Measurements from ENCODE around the gene LRRC26.
"Not testable (repeated sequence)": the region's sequence is repeated elsewhere in the genome, so short reads cannot be mapped to it uniquely, and the experiment has no call there.

The LRRC26 gene

DNA sequence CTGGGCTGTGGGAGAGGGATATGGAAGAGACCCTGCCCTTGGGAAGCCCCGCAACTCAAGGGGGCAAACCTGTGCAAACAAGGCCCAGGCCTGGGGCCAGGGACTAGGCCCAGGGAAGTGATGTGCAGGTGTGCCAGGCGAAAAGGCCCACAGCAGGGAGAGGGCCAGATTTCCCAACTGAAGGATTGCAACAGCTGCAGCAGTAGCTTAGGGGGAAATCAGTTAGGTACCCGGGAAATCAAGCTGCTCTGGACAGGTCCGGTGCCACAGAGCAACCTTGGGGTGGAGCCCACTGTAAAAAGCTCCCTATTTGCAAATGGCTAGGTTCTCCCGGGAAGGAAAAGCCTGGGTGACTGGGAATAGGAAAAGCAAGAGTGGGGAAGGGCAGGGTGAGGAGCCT lies 20.5 kb downstream of the LRRC26 start:
- DNase-seq, result no peak

DNA sequence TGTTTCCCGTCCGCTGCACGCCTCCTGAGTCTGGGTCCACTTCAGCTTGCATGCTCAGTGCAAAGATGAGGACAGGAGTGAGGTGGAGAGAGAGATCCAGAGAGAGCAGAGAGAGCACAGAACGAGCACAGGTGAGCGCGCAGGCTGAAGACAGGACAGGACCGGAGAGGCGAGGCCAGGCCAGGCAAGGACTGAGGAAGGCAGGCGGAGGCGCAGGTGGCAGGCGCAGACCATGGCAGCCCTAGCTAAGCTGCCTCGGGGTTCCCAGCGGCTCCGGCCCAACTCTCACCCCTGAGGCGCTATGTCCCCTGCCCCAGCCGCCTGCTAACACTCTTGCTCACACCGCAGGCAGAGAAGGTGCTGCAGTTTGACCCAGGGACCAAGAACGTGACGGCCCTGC lies 21.2 kb downstream of the LRRC26 start:
- DNase-seq, result no peak

DNA sequence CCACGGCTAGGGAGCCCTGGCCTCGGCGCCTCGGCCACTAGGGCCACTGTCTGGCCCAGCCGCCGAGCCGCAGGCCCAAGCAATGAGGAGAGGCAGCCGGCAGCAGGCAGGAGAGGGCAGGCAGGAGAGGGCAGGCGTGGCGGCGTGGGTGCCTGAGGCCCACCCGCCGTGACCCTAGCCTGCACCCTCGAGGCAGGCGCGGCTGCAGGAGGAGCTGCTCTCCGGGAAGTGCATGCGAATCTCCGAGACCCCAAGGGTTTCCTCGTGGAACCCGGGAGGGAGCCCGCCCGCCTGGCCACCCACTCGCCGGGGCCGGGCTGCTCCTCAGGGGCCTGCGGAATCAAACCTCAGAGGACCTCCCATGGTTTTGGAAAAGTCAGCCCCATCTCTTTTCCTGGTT lies 21.6 kb downstream of the LRRC26 start:
- no peak for DNase-seq

DNA sequence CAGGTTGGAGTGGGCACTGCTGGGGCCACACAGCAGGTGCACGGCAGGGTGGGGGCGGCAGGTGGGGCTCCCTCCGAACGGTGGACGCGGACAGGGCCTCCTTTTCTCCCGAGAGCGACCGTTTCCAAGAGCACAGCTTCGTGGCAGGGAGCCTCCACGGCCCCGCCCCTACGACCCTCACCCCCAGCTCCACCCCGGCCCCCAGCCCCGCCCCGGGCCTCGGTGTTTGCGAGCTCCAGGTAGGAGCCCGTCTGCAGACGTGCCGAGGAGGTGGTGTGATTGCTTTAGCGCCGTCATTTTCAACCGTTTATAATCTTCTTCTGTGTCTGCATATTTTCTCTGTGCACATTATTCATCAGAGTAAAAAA lies 22.1 kb downstream of the LRRC26 start:
- no peak for DNase-seq

DNA sequence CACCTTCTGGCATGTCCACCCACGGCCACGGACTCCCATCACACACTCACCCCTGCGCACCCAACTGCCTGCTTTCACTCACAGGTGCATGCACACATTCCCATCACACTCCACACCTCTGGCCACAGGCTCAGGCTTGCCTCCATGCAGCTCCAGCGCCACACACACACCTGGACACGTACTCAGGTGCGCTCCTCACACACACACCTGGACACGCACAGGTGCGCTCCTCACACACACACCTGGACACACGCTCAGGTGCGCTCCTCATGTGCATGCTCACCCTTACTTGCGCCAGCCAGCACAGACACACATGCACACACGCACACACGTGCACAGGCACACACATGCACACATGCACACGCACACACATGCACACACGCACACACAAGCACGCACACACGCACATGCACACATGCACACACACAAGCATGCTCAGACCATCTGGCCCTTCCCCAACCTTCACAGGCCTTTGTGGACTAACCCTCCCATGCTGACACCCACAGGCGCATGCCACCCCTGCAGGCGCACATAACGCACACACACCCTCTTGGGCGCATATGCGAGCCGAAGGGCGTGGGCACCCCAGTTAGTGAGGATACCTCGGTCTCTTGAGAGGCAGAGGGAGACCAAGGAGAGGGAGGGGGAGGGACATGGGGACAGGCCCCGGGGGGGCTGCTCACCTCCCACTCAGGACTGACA lies 22.6 kb downstream of the LRRC26 start:
- DNase-seq, result no peak

DNA sequence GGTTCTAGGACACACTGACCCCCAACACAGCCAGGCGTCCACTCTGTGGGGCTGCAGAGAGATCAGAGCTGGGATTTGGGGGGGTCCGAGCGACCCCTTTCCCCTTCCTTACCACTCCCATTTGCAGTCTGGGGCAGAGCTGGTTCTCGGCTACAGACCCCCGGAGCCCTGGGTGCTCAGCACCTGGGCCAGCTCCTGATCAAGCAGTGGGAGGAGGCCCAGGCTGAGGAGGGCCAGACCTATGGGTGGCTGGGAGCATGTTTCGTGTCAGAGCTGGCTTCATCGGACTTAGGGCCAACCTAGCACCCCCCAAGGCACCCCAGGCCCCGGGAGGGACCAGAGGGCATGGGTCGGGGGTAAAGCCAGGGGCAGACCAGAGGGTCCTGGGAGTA lies 23.3 kb downstream of the LRRC26 start:
- DNase-seq, result no peak

DNA sequence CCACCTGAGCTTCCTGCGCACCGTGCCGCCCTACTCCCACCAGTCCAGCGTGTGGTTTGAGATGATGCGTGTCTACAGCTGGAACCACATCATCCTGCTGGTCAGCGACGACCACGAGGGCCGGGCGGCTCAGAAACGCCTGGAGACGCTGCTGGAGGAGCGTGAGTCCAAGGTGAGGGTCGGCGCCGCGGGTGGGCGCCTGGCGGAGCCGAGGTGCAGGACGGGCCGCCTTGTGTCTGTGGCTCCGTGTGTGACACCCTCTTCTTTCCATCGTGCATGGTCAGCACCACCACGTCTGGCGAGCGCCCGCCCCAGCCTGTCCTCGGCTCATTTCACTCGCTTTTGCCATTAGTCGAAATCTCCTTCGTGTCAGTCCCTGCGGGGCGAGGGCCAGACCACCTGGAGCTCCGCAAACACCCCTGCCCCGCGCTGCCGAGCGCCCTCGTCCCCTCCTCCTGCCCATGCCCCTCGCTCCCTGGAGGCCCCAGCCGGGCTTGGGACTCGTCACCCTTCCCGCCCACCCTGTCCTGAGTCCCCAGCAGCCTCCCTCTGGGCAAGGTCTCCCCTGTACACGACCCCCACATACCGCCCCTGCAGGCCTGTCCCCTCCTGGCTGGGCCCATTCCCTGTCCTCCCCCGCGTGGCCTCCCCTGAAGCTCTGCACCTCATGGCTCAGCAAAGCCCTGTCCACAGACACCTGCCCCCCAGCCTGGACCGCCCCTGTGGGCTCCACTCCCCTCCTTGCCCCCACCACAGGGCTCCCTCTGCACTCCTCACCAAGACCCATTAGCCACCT lies 23.9 kb downstream of the LRRC26 start:
- no peak for DNase-seq

DNA sequence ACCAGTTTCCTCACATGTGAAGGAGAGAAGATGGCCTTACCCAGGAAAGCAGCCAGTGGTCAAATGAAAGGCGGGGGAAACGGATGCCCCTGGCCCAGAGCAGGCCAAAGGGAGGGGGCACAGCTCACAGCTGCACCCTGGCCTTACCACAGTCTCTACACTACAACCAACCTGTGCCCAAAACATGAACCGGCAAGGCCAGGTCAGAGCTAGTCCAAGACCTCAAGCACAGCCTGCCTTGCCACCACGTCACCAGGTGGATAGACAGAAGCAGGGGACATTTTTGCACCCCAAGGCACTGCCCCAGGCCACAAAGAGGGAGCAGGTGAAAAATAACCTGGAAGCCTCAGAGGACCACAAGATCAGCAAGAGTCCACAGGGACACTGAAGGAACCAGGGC lies 26.4 kb downstream of the LRRC26 start:
- no peak for DNase-seq

DNA sequence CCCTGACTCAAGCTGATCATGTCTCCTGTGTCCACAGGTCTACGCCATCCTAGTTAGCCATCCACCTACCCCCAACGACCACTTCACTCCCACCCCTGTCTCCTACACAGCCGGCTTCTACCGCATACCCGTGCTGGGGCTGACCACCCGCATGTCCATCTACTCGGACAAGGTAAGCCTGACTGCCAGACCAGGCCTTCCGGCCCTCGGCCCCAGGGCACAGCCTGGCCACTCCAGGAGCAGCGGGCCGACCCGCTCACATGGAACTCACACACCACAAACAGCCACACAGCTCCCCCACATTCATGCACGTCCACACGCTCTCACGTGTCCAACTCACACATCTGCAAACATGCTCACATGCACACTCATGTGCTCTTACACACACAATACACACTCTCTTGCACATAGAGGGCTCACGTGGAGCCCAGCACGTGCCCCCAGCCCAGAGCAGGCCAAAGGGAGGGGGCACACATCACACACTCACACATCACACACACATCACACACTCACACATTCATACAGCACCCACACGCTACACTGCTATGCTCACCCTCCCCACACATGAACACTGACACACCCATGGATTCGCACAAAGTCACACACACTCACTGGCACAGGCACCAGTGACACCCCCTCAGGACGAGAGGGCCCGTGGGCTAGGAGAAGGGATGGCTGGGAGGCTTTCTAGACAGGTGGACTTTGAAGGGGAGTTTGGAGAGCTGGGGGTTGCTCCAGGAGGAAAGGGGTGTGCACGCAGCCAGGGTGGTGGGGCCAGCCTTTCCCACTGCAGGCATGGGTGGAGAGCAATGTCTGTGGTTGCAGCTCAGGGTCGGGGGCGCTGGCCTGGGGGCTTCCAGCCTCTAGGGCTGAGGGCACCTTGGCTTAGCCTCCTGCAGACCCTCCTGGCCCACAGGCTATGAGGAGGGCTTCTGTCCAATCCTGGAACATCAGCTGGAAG lies 27.6 kb downstream of the LRRC26 start:
- DNase-seq, result no peak

DNA sequence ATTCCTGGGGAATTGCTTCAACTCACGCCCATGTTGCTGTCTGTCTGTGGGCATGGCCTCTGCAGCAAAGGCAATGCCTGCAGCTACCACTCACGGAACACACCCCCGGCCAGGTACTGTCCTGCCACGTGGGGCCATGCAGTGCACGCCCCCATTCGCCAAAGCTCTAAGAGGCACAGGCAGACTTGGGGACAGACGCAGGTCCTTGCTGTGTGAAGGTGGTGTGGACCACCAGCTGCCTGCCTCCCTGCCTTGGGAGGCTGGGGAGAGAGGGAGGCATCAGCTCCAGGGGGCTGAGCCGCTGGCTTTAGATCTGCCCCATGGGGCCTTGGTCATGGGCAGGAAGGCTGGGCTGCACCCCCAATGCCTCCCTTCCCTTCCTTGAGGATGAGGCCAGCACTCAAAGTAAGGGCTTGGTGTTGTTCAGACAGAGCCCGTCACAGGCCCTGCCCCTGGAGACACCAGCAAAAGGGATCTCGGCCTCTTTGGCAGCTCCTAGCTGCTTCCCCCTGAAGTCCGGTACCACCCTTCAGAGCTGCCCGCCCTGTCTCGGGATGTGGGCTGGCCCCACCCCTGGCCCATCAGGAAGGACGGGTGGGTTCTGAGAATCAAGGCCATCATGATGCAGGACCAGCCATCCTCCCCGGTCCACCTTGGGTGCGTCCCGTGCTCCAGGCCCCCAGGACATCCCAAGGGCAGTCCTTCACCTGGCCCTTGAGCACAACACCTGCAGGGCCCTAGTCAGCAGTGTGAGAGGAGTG lies 28.6 kb downstream of the LRRC26 start:
- DNase-seq, result no peak

DNA sequence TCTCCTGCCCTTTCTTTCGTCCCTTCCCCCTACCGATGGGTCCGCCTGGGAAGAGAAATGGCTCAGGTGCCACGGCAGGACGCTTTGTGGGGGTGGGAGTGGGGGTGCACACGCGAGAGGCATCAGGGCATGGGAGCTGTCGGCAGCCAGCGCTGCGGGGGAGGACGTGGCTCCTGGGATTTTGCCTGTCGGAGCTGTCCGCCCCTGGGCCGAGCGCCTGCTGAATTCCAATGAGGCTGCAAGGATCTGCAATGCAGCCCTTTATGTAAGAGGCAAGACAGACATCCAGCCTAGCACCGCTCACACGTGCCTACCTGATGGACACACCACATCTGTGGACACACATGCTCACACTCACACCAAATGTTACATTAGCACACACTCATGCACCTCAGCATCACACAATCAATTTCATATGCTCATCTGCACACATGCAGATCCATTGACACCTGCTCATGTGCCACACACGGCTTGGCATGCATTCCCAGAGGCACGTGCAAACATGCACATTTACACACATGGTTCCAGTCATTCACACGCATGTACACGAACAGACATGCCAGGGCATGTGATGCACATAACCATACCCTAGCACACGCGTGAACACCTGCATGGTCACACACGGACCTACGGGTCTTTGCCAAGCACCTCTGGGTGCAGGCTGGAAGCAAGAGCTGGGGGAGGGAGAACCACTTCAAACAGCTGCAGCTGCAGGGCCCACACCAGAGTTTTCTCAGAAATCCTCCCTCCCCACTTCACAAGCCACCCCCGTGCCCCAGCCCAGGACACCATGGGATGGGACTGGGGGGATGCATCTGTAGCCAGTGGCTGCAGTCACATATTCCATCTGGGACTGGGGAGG lies 29.5 kb downstream of the LRRC26 start:
- DNase-seq, result no peak

DNA sequence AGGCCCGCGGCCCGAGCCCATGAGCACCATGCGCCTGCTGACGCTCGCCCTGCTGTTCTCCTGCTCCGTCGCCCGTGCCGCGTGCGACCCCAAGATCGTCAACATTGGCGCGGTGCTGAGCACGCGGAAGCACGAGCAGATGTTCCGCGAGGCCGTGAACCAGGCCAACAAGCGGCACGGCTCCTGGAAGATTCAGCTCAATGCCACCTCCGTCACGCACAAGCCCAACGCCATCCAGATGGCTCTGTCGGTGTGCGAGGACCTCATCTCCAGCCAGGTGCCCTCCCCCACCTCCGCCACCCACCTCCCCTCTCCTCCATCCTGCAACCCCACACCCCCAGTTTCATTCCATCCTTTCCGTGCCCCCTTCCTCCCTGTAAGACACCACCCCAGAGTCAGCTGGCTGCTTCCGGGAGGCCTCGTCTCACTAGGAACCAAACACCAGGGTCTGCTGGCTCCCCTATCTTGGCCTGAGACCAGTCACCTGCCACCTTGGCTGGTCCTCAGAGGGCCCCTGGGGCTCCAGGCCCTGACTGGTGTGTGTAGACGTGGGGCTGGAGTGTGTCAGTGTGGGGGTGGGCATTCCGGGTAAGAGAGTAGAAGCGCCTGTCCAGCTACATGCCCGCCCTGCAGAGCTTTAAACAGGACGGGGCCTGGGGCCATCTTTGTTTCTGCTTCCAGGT lies 30.2 kb downstream of the LRRC26 start:
- no peak for DNase-seq

DNA sequence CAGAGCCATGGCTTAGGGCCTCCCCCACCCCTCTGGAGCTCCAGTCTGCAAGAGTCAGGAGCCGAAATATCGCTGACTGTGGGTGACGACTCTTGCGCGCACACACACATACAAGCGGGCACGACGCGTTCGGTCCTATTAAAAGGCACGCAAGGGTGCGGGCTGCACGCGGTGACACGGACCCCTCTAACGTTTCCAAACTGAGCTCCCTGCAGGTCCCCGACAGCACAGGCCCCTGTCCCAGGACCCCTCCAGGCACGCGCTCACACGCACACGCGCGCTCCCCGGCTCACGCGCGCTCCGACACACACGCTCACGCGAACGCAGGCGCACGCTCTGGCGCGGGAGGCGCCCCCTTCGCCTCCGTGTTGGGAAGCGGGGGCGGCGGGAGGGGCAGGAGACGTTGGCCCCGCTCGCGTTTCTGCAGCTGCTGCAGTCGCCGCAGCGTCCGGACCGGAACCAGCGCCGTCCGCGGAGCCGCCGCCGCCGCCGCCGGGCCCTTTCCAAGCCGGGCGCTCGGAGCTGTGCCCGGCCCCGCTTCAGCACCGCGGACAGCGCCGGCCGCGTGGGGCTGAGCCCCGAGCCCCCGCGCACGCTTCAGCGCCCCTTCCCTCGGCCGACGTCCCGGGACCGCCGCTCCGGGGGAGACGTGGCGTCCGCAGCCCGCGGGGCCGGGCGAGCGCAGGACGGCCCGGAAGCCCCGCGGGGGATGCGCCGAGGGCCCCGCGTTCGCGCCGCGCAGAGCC lies 31.0 kb downstream of the LRRC26 start, which contains the start of gene GRIN1:
Gene GRIN1 (plus strand): TSS at position 433 of the 746 bp plus-strand sequence. CDS start 333 bp downstream, outside the sequence.
- no peak for DNase-seq

DNA sequence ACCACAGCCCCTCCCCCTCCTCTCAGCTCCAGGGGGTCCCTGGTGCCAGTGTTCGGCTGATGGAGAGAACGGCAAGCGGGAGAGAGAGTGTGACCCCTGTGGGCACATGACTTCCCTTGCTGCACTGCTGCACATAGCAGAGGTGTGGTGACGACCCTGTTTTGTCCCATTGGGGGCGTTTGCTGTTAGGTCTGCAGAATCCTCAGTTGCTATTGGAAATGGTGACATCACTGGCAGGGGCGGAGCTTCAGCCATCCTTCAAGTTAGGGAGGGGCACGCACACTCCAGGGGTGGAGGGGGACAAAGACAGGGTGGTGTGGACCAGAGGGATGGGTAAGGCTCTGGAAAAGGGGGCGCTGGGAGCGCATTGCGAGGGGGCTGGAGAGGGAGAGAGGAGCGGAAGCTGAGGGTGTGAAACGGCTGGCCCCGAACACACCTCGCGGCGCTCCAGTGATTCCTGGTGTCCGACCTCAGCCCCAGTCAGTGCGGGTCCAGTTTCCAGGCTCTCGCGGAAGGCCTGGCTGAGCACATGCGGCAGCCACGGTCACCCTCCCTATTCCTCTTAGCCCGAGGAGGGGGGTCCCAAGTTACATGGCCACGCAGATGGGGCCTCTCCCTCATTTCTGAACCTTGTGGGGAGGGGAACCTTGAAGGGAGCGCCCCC lies 31.7 kb downstream of the LRRC26 start:
- no peak for DNase-seq

DNA sequence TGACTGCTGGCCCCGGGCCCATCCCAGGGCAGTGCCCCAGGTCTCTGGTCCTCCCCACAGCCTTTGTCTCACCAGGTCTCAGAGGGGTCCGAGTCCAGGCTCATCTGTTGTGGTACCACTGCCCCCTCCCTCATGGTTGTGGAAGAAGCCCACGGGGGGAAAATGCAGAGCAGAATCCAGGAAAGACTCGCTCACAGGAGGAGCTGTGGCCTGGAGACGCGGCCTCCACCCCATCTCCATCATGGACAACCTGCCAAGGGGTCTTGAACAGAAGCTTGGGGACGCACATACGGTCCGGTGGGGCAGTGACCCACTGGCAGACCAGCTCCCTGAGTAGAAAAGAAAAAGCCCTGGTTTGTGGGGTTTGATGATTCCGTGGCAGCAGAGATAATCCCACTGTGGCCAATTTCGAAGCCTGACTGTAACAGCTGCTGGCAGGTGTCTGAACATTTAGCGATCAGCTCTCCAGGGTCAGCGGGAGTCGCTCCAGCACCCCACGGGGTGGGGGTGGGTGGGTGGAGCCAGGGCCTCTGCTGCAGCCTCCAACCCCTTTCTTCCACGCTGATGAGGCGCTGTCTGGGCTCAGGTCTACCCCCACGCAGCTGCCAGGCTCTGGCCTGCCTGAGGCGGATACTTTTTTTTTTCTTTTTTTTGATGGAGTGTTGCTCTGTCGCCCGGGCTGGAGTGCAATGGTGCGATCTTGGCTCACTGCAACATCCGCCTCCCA lies 32.8 kb downstream of the LRRC26 start:
- DNase-seq, result no peak

DNA sequence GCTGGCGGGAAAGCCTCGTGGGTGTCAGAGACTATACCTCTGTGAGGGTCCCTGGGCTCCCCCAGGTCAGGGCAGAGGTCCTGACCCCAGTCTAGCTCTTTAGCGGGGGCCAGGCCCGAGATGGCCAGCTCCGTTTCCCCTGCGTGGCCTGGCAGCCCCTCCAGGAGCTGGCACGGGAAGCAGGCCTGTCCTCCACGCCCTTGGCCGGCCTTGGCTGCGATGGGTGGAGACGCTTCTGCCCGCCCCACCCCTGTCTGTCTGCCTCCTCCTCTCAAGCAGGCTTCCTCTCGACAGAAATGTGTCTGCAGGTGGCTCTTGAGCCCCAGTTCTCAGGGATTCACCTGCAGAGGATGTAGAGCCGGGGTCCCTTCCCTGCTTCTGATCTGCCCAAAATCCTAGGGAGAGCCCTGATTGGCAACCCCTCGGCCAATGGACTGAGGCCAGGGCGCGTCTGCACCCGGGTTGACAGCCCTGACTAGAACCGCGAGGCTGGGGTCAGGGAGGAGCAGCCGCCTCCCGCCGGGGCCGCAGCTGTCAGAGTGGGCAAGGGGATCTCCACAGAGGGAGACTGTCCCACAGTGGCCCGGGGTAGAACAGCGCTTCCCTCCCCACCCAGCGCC lies 33.5 kb downstream of the LRRC26 start:
- DNase-seq, result no peak

DNA sequence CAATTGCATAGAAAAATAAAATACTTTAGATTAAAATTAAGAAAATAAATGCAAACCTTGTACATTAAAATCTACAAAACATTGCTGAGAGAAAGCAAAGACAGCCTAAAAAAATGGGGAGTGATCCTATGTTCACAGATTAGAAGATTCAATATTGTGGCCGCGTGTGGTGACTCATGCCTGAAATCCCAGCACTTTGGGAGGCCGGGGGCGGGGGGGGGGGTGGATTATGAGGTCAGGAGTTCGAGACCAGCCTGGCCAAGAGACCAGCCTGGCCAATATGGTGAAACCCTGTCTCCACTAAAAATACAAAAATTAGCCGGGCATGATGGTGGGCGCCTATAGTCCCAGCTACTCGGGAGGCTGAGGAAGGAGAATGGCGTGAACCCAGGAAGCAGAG lies 34.7 kb downstream of the LRRC26 start:
- not testable (repeated sequence) for DNase-seq

DNA sequence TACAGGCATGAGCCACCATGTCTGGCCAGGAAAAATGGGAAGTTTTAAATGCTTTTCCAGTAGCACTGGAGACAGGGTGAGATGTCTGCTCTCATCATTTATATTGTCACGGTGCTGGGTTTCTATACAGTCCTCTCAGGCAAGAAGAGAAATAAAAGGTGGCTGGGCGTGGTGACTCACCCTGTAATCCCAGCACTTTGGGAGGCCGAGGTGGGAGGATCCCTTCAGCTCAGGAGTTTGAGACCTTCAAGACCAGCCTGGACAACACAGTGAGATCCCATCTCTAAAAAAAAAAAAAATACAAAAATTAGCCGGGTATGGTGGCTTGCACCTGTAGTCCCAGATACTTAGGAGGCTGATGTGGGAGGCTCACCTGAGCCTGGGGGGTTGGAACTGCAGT lies 35.7 kb downstream of the LRRC26 start:
- no peak for DNase-seq

All from Kasumi-1 (cell line).